HepG2 (cell line): ENCODE results near the gene DNAJC5. TPM values are rescaled to one million over a fixed set of nuclear protein-coding genes. Genes with fewer than 3 reads are reported as not detected.

Source experiments
- DMAP1 ChIP-seq: IDR thresholded peaks from 2 replicates; pipeline ENCODE4 v1.6.1; 2016
- NR2F2 ChIP-seq: IDR thresholded peaks from 2 replicates; pipeline ENCODE4 v1.6.1; 2012; ENCODE audit warnings: low read depth, inconsistent platforms, borderline replicate concordance
- RAD51 ChIP-seq: fragments of 450-650 bp; IDR thresholded peaks from 2 replicates; pipeline ENCODE4 v1.6.1; 2016; ENCODE audit warnings: borderline replicate concordance
- ZFAT ChIP-seq: sonication (generic); formaldehyde crosslinking; conservative IDR thresholded peaks from 2 replicates; pipeline ENCODE4 v1.8.1; 2023; ENCODE audit warnings: missing genetic modification reagents, inconsistent platforms
- ZIK1 ChIP-seq: sonication (generic); formaldehyde crosslinking; IDR thresholded peaks from 2 replicates; pipeline ENCODE4 v1.5.0; 2020; ENCODE audit warnings: mild to moderate bottlenecking, low read depth, missing genetic modification reagents, borderline replicate concordance
- ZNF501 ChIP-seq: sonication (generic); formaldehyde crosslinking; IDR thresholded peaks from 2 replicates; pipeline ENCODE4 v1.5.1; 2020; ENCODE audit warnings: mild to moderate bottlenecking, moderate library complexity, missing genetic modification reagents
- polyA plus RNA-seq, 8 experiments: library from polyadenylated mRNA; depleted of rRNA in 3 of 8; stranded (reverse) in 7 of 8; unstranded in 1 of 8; fragments of >200 nt; fragmentation: Illumina TruSeq in 4 of 8; extraction: Trizol in 4 of 8; gene quantifications; 2 replicates each; pipeline versions ENCODE4 v1.2.1 to v1.2.3, GENCODE V29; 2011 to 2016; ENCODE audit warnings: low read depth in 4 of 8, missing spikeins in 1 of 8, mixed read lengths in 1 of 8; ENCODE audit not compliant: insufficient read depth in 1 of 8
- total RNA-seq, 5 experiments: library from RNA; depleted of rRNA; stranded (reverse); fragments of >200 nt; fragmentation: Illumina TruSeq; extraction: Trizol; gene quantifications; 2 replicates each; pipeline ENCODE4 v1.2.3, GENCODE V29; 2016; ENCODE audit warnings: low read depth in 1 of 5
- TF ChIP-seq, protein P1 (sequence below): IDR thresholded peaks from 2 replicates; pipeline ENCODE4 v1.6.1; 2018; ENCODE audit warnings: missing genetic modification reagents, mild to moderate bottlenecking, missing compliant biosample characterization
- TF ChIP-seq, protein P2 (sequence below): sonication (generic); formaldehyde crosslinking; IDR thresholded peaks from 2 replicates; pipeline ENCODE4 v1.5.0; 2020; ENCODE audit warnings: missing genetic modification reagents
- TF ChIP-seq, protein P3 (sequence below): sonication (generic); formaldehyde crosslinking; IDR thresholded peaks from 2 replicates; pipeline ENCODE4; 2020; ENCODE audit warnings: missing genetic modification reagents, mild to moderate bottlenecking, borderline replicate concordance
- TF ChIP-seq, protein P4 (sequence below): sonication (generic); formaldehyde crosslinking; IDR thresholded peaks from 2 replicates; pipeline ENCODE4 v1.4.0; 2020; ENCODE audit warnings: mild to moderate bottlenecking, missing genetic modification reagents

Gene DNAJC5
- total and polyA plus RNA-seq, 2 of the 13 experiments (the other 11 are each of a cell fraction or from before 2014, with no cell fraction given), result 42.8 to 64.5 TPM

DNA sequence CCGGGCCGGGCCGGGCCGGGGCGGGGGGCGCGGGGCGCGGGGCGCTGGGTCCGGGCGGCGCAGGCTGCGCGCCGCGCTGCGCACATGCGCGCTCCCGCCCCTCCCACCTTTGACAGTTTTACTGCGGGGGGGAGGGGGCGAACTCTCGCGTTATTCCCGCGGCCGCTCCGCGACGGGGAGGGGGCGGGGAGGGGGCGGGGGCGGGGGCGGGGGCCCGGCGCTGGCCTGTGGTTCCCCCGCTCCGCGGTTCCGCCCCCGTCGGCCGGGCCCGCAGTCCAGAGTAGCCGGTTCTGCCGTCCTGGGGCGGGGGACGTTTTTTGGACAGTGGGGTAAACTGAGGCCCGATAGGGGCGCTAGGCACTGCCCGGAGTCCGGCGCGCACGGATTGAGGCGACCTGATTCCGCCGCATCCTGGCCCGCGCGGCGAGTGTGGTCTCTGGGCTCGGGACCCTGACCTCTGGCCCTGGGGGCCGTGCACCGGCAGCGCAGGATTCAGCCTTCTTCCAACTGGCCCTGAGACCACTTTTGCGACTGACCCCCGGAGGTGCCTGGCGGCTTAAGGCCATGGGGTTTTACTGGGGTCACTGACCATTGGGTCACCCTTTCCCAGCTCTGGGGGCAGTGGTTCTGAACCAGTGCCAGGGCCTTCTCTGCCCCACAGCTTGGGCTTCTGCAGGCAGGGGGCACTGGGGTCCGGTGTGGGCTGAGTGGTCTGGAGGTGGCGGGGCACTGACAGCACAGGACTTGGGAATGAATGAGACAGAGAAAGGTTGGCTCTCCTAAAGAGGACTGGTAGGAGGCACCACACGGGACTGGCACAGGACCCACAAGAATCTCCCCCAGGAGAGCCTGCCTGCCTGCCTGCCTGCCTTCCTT lies 75.2 kb downstream of the DNAJC5 start, which contains the start of gene ZNF512B (continued):
- TF ChIP-seq ZNF501 (CRISPR knock-in tag), result 0 out of 2 replicates have a peak, but pooled peaks have one; percentile 34
- TF ChIP-seq, protein P1, sequence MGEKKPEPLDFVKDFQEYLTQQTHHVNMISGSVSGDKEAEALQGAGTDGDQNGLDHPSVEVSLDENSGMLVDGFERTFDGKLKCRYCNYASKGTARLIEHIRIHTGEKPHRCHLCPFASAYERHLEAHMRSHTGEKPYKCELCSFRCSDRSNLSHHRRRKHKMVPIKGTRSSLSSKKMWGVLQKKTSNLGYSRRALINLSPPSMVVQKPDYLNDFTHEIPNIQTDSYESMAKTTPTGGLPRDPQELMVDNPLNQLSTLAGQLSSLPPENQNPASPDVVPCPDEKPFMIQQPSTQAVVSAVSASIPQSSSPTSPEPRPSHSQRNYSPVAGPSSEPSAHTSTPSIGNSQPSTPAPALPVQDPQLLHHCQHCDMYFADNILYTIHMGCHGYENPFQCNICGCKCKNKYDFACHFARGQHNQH (CRISPR knock-in tag), result peak; percentile 66; the same call in 1 of the 2 replicates
- no peak for TF ChIP-seq DMAP1 (CRISPR knock-in tag)
- TF ChIP-seq ZFAT (CRISPR knock-in tag), result no peak
- TF ChIP-seq RAD51, result no peak
- TF ChIP-seq, protein P2, sequence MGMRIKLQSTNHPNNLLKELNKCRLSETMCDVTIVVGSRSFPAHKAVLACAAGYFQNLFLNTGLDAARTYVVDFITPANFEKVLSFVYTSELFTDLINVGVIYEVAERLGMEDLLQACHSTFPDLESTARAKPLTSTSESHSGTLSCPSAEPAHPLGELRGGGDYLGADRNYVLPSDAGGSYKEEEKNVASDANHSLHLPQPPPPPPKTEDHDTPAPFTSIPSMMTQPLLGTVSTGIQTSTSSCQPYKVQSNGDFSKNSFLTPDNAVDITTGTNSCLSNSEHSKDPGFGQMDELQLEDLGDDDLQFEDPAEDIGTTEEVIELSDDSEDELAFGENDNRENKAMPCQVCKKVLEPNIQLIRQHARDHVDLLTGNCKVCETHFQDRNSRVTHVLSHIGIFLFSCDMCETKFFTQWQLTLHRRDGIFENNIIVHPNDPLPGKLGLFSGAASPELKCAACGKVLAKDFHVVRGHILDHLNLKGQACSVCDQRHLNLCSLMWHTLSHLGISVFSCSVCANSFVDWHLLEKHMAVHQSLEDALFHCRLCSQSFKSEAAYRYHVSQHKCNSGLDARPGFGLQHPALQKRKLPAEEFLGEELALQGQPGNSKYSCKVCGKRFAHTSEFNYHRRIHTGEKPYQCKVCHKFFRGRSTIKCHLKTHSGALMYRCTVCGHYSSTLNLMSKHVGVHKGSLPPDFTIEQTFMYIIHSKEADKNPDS (CRISPR knock-in tag), result 0 out of 2 replicates have a peak, but pooled peaks have one; percentile 72
- TF ChIP-seq, protein P3, sequence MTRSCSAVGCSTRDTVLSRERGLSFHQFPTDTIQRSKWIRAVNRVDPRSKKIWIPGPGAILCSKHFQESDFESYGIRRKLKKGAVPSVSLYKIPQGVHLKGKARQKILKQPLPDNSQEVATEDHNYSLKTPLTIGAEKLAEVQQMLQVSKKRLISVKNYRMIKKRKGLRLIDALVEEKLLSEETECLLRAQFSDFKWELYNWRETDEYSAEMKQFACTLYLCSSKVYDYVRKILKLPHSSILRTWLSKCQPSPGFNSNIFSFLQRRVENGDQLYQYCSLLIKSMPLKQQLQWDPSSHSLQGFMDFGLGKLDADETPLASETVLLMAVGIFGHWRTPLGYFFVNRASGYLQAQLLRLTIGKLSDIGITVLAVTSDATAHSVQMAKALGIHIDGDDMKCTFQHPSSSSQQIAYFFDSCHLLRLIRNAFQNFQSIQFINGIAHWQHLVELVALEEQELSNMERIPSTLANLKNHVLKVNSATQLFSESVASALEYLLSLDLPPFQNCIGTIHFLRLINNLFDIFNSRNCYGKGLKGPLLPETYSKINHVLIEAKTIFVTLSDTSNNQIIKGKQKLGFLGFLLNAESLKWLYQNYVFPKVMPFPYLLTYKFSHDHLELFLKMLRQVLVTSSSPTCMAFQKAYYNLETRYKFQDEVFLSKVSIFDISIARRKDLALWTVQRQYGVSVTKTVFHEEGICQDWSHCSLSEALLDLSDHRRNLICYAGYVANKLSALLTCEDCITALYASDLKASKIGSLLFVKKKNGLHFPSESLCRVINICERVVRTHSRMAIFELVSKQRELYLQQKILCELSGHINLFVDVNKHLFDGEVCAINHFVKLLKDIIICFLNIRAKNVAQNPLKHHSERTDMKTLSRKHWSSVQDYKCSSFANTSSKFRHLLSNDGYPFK (CRISPR knock-in tag), result peak; percentile 71; the same call in 1 of the 2 replicates
- TF ChIP-seq NR2F2, result peak; percentile 23; the same call in 1 of the 2 replicates
- TF ChIP-seq, protein P4, sequence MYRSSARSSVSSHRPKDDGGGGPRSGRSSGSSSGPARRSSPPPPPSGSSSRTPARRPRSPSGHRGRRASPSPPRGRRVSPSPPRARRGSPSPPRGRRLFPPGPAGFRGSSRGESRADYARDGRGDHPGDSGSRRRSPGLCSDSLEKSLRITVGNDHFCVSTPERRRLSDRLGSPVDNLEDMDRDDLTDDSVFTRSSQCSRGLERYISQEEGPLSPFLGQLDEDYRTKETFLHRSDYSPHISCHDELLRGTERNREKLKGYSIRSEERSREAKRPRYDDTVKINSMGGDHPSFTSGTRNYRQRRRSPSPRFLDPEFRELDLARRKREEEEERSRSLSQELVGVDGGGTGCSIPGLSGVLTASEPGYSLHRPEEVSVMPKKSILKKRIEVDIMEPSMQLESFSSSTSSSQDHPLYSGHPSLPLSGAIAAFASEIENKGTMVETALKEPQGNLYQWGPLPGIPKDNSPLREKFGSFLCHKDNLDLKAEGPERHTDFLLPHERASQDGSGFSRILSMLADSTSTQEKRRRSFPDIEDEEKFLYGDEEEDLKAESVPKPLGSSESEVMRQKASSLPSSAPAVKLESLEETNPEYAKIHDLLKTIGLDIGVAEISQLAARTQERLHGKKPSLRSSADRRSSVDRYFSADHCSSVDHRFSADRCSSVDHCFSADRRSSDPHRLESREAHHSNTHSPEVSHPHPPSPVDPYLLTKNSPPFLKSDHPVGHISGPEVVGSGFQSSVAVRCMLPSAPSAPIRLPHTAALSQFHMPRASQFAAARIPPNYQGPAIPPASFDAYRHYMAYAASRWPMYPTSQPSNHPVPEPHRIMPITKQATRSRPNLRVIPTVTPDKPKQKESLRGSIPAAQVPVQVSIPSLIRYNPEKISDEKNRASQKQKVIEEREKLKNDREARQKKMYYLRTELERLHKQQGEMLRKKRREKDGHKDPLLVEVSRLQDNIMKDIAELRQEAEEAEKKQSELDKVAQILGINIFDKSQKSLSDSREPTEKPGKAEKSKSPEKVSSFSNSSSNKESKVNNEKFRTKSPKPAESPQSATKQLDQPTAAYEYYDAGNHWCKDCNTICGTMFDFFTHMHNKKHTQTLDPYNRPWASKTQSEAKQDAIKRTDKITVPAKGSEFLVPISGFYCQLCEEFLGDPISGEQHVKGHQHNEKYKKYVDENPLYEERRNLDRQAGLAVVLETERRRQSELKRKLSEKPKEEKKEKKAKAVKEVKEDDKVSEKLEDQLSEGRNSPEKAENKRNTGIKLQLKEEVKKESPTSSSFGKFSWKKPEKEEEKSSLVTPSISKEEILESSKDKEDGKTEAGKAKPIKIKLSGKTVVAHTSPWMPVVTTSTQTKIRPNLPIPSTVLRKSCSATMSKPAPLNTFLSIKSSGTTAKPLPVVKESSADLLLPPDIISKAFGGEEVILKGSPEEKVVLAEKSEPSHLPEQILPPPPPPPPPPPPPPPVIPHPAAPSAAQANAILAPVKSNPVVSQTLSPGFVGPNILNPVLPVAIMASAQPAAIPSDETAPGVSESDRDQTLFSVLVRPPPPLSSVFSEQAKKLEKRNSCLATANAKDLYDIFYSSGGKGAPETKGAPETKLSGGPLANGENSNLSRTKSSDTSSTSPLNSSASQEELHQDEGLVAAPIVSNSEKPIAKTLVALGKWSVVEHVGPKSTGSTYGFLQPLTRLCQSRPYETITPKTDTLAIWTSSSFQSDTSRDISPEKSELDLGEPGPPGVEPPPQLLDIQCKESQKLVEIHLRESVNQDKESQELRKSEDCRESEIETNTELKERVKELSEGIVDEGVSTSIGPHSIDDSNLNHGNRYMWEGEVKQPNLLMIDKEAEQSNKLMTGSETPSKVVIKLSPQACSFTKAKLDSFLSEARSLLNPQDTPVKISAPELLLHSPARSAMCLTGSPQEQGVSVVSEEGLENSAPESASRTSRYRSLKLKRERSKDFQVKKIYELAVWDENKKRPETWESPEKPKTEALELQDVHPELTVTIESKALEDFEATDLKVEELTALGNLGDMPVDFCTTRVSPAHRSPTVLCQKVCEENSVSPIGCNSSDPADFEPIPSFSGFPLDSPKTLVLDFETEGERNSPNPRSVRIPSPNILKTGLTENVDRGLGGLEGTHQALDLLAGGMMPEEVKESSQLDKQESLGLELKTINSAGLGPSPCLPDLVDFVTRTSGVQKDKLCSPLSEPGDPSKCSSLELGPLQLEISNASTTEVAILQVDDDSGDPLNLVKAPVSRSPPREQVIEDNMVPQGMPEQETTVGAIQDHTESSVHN, result 0 out of 2 replicates have a peak, but pooled peaks have one; percentile 18
- TF ChIP-seq ZIK1 (CRISPR knock-in tag), result no peak
